Activated T-helper 1 cell treated with anti-CD3 and anti-CD28 coated beads, Interleukin-2, amount 50 U/mL, for 16 hours (primary cell): ENCODE data around the gene NOP53.
"Not testable (repeated sequence)": the region's sequence is repeated elsewhere in the genome, so short reads cannot be mapped to it uniquely, and the experiment has no call there.

Experiments used
- DNase-seq, 2 donors: peaks; one replicate each; pipeline ENCODE4 v3.0.0-alpha.2; 2020; ENCODE audit warnings: low read depth in 1 of 2, low spot score in 1 of 2

The NOP53 gene

GRCh38 chr19:47804451-47804850 is 59.1 kb downstream of the NOP53 start, which contains the start of gene TPRX1:
Gene TPRX1, minus strand, starts transcription at chr19:47804551. Its CDS starts 12 bp downstream, at chr19:47804539.
- not testable (repeated sequence) for DNase-seq

- no peak for DNase-seq
These were observed 60.0 kb downstream of the NOP53 start for GRCh38 chr19:47805313-47805712.

- DNase-seq: no peak
These were observed 61.1 kb downstream of the NOP53 start for GRCh38 chr19:47806435-47806834.
